OCI-LY1 (cell line): ENCODE measurements around the gene LTBP4.

Experiments used
- H2AFZ ChIP-seq: fragments of 200-600 bp; sonication (generic), shearing (Covaris generic); 2 replicates; pipeline ENCODE4 v1.6.0; 2014; ENCODE audit warnings: antibody characterized with exemption, mild to moderate bottlenecking, low read length
- H3F3A ChIP-seq: fragments of 200-600 bp; sonication (generic), shearing (Covaris generic); 2 replicates; pipeline ENCODE4 v1.6.0; 2014; ENCODE audit warnings: mild to moderate bottlenecking, antibody characterized with exemption, low read length, moderate library complexity; ENCODE audit not compliant: insufficient read depth
- H3K27ac ChIP-seq: fragments of 200-600 bp; sonication (generic); 2 replicates; pipeline ENCODE4 v1.5.1; 2014; ENCODE audit warnings: low read length, mixed run types, mild to moderate bottlenecking, low read depth; ENCODE audit not compliant: poor library complexity, severe bottlenecking
- H3K27me3 ChIP-seq: fragments of 200-600 bp; sonication (generic); 2 replicates; pipeline ENCODE4 v1.6.0; 2014; ENCODE audit warnings: antibody characterized with exemption, mild to moderate bottlenecking, low read length, moderate library complexity; ENCODE audit not compliant: insufficient read depth
- H3K36me3 ChIP-seq: fragments of 200-600 bp; sonication (generic); 2 replicates; pipeline ENCODE4 v1.6.1; 2014; ENCODE audit warnings: mild to moderate bottlenecking, antibody characterized with exemption, low read length, moderate library complexity, mixed read lengths; ENCODE audit not compliant: insufficient read depth
- H3K4me1 ChIP-seq: fragments of 200-600 bp; sonication (generic); 2 replicates; pipeline ENCODE4 v1.5.1; 2014; ENCODE audit warnings: mild to moderate bottlenecking, low read length, moderate library complexity; ENCODE audit not compliant: insufficient read depth, severe bottlenecking
- H3K4me2 ChIP-seq: fragments of 200-600 bp; sonication (generic), shearing (Covaris generic); 2 replicates; pipeline ENCODE4 v1.6.1; 2014; ENCODE audit warnings: low read length
- H3K4me3 ChIP-seq: fragments of 200-600 bp; sonication (generic); 2 replicates; pipeline ENCODE4 v1.5.1; 2014; ENCODE audit warnings: low read length, low read depth, mild to moderate bottlenecking, mixed read lengths; ENCODE audit not compliant: poor library complexity, severe bottlenecking
- H3K79me2 ChIP-seq: fragments of 200-600 bp; shearing (Covaris generic); 2 replicates; pipeline ENCODE4 v1.6.1; 2016; ENCODE audit warnings: mixed run types, low read length, mixed read lengths; ENCODE audit not compliant: insufficient read depth
- H3K9ac ChIP-seq: fragments of 200-600 bp; sonication (generic), shearing (Covaris generic); 2 replicates; pipeline ENCODE4 v1.6.1; 2014; ENCODE audit warnings: mild to moderate bottlenecking, low read length, mixed read lengths
- H3K9me2 ChIP-seq: fragments of 200-600 bp; sonication (generic), shearing (Covaris generic); 2 replicates; pipeline ENCODE4 v1.6.1; 2014; ENCODE audit warnings: low read depth, mild to moderate bottlenecking, low read length, mixed read lengths
- H3K9me3 ChIP-seq: fragments of 200-600 bp; shearing (Covaris generic); 2 replicates; pipeline ENCODE4 v1.6.1; 2014; ENCODE audit warnings: low read length, mixed read lengths
- H4K20me1 ChIP-seq: fragments of 200-600 bp; sonication (generic), shearing (Covaris generic); 2 replicates; pipeline ENCODE4 v1.6.0; 2016; ENCODE audit warnings: mild to moderate bottlenecking, low read length; ENCODE audit not compliant: insufficient read depth
- CTCF ChIP-seq: fragments of 200-600 bp; sonication (generic), shearing (Covaris generic); IDR thresholded peaks from 2 replicates; pipeline ENCODE4 v1.5.1; 2017; ENCODE audit warnings: mild to moderate bottlenecking, antibody characterized with exemption, low read length, moderate library complexity, mixed read lengths
- EZH2 ChIP-seq: fragments of 200-600 bp; sonication (generic), shearing (Covaris generic); IDR thresholded peaks from 2 replicates; pipeline ENCODE4 v1.8.0; 2017; ENCODE audit warnings: borderline replicate concordance, mixed run types, mild to moderate bottlenecking, antibody characterized with exemption, low read length, moderate library complexity, mixed read lengths

The LTBP4 gene

GRCh38 chr19:40565355-40565754 lies 35.8 kb upstream of the LTBP4 start:
- Histone ChIP-seq H3F3A (no peaks in the 10 kb centered on the region), H2AFZ (no peak overlapping the region), H3K36me3 (no peaks in the 10 kb centered on the region), H3K4me3 (no peak overlapping the region), H3K27me3 (no peaks in the 10 kb centered on the region), H3K4me2 (no peak overlapping the region), H3K9ac (no peak overlapping the region), H3K4me1 (peaks cover 4% of the 10 kb centered on the region), H3K79me2 (no peaks in the 10 kb centered on the region), H4K20me1 (no peaks in the 10 kb centered on the region), H3K27ac (no peak overlapping the region), H3K9me2 (no peaks in the 10 kb centered on the region), H3K9me3 (no peaks in the 10 kb centered on the region)
- TF ChIP-seq CTCF (no peak), EZH2 (no peak)

GRCh38 chr19:40565910-40566495 lies 35.2 kb upstream of the LTBP4 start:
- H3K27me3 ChIP-seq: no peaks in the 10 kb centered on the region
- no peak overlapping the region for H3K9ac ChIP-seq
- no peaks in the 10 kb centered on the region for H3K79me2 ChIP-seq
- no peaks in the 10 kb centered on the region for H3K9me2 ChIP-seq
- TF ChIP-seq EZH2 (no peak), CTCF (no peak)
- no peaks in the 10 kb centered on the region for H3K9me3 ChIP-seq
- no peak overlapping the region for H3K27ac ChIP-seq
- H4K20me1 ChIP-seq: no peaks in the 10 kb centered on the region
- no peak overlapping the region for H3K4me2 ChIP-seq
- no peak overlapping the region for H2AFZ ChIP-seq
- H3K4me3 ChIP-seq: no peak overlapping the region
- H3F3A ChIP-seq: no peaks in the 10 kb centered on the region
- peaks cover 6% of the 10 kb centered on the region for H3K4me1 ChIP-seq
- H3K36me3 ChIP-seq: no peaks in the 10 kb centered on the region

GRCh38 chr19:40567040-40567749 lies 34.0 kb upstream of the LTBP4 start:
- H3K27ac ChIP-seq: no peak overlapping the region
- H4K20me1 ChIP-seq: no peaks in the 10 kb centered on the region
- H3K9me3 ChIP-seq: no peaks in the 10 kb centered on the region
- H3K4me2 ChIP-seq: no peak overlapping the region
- no peaks in the 10 kb centered on the region for H3F3A ChIP-seq
- H3K36me3 ChIP-seq: no peaks in the 10 kb centered on the region
- TF ChIP-seq EZH2: no peak
- TF ChIP-seq CTCF: no peak
- no peak overlapping the region for H2AFZ ChIP-seq
- peaks cover 12% of the 10 kb centered on the region for H3K4me1 ChIP-seq
- no peak overlapping the region for H3K4me3 ChIP-seq
- H3K9ac ChIP-seq: no peak overlapping the region
- H3K27me3 ChIP-seq: no peaks in the 10 kb centered on the region
- H3K9me2 ChIP-seq: no peaks in the 10 kb centered on the region
- no peaks in the 10 kb centered on the region for H3K79me2 ChIP-seq
